ENCODE measurements around the gene CBX6. TPM values are rescaled to one million over a fixed set of nuclear protein-coding genes. Genes with fewer than 3 reads are reported as not detected.

Gene CBX6
- total RNA-seq, 1 experiment from 2014 or later: 90.0 TPM

DNA sequence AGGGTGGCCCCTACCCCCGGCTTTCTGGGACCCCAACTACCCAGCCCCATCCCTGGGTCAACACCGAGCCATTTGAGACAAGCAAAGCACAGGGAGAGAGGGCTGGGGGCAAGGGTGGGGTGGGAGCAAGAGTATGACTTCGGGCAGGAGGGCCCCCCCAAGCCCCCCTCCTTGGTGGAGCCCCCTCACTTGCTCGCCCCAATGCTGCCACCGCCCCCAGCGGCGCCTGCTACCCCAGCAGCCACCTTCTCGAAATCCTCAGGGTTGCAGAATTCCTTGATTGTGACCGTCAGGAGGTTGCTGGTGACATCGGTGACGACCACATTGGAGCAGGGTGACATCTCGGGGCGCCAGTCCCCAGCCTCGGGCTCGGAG, 6.0 kb downstream of the CBX6 start:
- peaks cover 20 to 36% of the 10 kb centered on the region in 2 experiments for H3K36me3 ChIP-seq (ENCODE audit: control insufficient read depth in 1 of 2, insufficient read depth in 2 of 2, low read length in 2 of 2)
- H4K20me1 ChIP-seq (ENCODE audit: insufficient read depth): no peaks in the 10 kb centered on the region
- H3K9me2 ChIP-seq (ENCODE audit: insufficient read depth): no peaks in the 10 kb centered on the region
- DNase-seq (ENCODE audit: low read depth, low spot score) (no peak), ATAC-seq (no peak)
- peaks cover 6 to 24% of the 10 kb centered on the region in 2 experiments; a peak in 3 of 4 replicates for H3K4me1 ChIP-seq (ENCODE audit: control insufficient read depth in 1 of 2, insufficient read depth in 2 of 2, low read length in 2 of 2)
- H2AFZ ChIP-seq (ENCODE audit: low read depth, low read length, poor library complexity, severe bottlenecking): no peak overlapping the region
- H3K4me2 ChIP-seq (ENCODE audit: low read length): no peak overlapping the region
- no TSS peak for BruUV-seq (replicated peaks)
- RAD21 ChIA-PET (ENCODE audit: low non-redundant PET in 1 of 2, low total read pairs in 2 of 2, uncharacterized antibody in 2 of 2, unreplicated experiment in 2 of 2): no interaction called here
- intact Hi-C loops (cut with micrococcal nuclease): no loop called here
- H3K27ac ChIP-seq (ENCODE audit: low read depth, low read length): no peak overlapping the region
- CTCF ChIA-PET: no interaction called here
- TF ChIP-seq, protein P1, sequence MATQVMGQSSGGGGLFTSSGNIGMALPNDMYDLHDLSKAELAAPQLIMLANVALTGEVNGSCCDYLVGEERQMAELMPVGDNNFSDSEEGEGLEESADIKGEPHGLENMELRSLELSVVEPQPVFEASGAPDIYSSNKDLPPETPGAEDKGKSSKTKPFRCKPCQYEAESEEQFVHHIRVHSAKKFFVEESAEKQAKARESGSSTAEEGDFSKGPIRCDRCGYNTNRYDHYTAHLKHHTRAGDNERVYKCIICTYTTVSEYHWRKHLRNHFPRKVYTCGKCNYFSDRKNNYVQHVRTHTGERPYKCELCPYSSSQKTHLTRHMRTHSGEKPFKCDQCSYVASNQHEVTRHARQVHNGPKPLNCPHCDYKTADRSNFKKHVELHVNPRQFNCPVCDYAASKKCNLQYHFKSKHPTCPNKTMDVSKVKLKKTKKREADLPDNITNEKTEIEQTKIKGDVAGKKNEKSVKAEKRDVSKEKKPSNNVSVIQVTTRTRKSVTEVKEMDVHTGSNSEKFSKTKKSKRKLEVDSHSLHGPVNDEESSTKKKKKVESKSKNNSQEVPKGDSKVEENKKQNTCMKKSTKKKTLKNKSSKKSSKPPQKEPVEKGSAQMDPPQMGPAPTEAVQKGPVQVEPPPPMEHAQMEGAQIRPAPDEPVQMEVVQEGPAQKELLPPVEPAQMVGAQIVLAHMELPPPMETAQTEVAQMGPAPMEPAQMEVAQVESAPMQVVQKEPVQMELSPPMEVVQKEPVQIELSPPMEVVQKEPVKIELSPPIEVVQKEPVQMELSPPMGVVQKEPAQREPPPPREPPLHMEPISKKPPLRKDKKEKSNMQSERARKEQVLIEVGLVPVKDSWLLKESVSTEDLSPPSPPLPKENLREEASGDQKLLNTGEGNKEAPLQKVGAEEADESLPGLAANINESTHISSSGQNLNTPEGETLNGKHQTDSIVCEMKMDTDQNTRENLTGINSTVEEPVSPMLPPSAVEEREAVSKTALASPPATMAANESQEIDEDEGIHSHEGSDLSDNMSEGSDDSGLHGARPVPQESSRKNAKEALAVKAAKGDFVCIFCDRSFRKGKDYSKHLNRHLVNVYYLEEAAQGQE (IDR thresholded peaks at IDR 0.05; ENCODE audit: low read depth): no peak
- no peak for TF ChIP-seq SIN3A (IDR thresholded peaks at IDR 0.05; ENCODE audit: low read depth)
- no peak for TF ChIP-seq RAD21 (IDR thresholded peaks at IDR 0.05; ENCODE audit: low read depth)
- TF ChIP-seq SRF (IDR thresholded peaks at IDR 0.05; ENCODE audit: low read depth): no peak
- TF ChIP-seq ZNF274 (IDR thresholded peaks at IDR 0.05; ENCODE audit: low read depth, low read length): no peak
- TF ChIP-seq ZFX (IDR thresholded peaks at IDR 0.05): no peak
- TF ChIP-seq TCF7L2 (IDR thresholded peaks at IDR 0.05; ENCODE audit: borderline replicate concordance, extremely low read depth, insufficient read depth, insufficient read length): no peak
- no peak for TF ChIP-seq SP1 (IDR thresholded peaks at IDR 0.05; ENCODE audit: low read depth)
- TF ChIP-seq EGR1 (IDR thresholded peaks at IDR 0.05; ENCODE audit: low read depth): no peak
- TF ChIP-seq CBX3 (IDR thresholded peaks at IDR 0.05; ENCODE audit: low read depth): no peak
- no peak for TF ChIP-seq ELF1 (IDR thresholded peaks at IDR 0.05; ENCODE audit: borderline replicate concordance, low read depth)
- no peak for TF ChIP-seq JUND (IDR thresholded peaks at IDR 0.05)
- no peak for TF ChIP-seq CEBPB (IDR thresholded peaks at IDR 0.05; ENCODE audit: low read depth)
- no peak for TF ChIP-seq FOSL1 (IDR thresholded peaks at IDR 0.05; ENCODE audit: low read depth)
- TF ChIP-seq, protein P2, sequence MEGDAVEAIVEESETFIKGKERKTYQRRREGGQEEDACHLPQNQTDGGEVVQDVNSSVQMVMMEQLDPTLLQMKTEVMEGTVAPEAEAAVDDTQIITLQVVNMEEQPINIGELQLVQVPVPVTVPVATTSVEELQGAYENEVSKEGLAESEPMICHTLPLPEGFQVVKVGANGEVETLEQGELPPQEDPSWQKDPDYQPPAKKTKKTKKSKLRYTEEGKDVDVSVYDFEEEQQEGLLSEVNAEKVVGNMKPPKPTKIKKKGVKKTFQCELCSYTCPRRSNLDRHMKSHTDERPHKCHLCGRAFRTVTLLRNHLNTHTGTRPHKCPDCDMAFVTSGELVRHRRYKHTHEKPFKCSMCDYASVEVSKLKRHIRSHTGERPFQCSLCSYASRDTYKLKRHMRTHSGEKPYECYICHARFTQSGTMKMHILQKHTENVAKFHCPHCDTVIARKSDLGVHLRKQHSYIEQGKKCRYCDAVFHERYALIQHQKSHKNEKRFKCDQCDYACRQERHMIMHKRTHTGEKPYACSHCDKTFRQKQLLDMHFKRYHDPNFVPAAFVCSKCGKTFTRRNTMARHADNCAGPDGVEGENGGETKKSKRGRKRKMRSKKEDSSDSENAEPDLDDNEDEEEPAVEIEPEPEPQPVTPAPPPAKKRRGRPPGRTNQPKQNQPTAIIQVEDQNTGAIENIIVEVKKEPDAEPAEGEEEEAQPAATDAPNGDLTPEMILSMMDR (IDR thresholded peaks at IDR 0.05 in 2 of 3, conservative IDR thresholded peaks at IDR 0.05 in 1 of 3; ENCODE audit: borderline replicate concordance in 1 of 3, insufficient read depth in 1 of 3, low read depth in 2 of 3, low read length in 2 of 3): no peak
- no peak for TF ChIP-seq EZH2phosphoT487 (IDR thresholded peaks at IDR 0.05; ENCODE audit: borderline replicate concordance)
- TF ChIP-seq, protein P3, sequence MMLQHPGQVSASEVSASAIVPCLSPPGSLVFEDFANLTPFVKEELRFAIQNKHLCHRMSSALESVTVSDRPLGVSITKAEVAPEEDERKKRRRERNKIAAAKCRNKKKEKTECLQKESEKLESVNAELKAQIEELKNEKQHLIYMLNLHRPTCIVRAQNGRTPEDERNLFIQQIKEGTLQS (IDR thresholded peaks at IDR 0.05): no peak
- H3K27me3 ChIP-seq (ENCODE audit: insufficient read depth, low read length): no peaks in the 10 kb centered on the region
- no peak overlapping the region for H3K4me3 ChIP-seq (replicated peaks in 1 of 2; ENCODE audit: low read depth in 1 of 2, low read length in 2 of 2)
- no peaks in the 10 kb centered on the region for H3K9me3 ChIP-seq (ENCODE audit: control insufficient read depth in 1 of 2, insufficient read depth in 1 of 2, low read depth in 1 of 2, low read length in 2 of 2)
- no peak overlapping the region for H3K9ac ChIP-seq (ENCODE audit: low read length)
- H3K79me2 ChIP-seq (ENCODE audit: insufficient read depth, low read length): peaks cover 47% of the 10 kb centered on the region
- POLR2A ChIA-PET: interaction anchor here (0.5 kb wide), 1 partner anchor 852 kb away, joined by 3 read pairs; no protein-coding TSS in a partner anchor

Measured in HCT116 (cell line).